Upper lobe of right lung (tissue), 1 donor: ENCODE measurements around the gene CX3CL1. TPM values are rescaled to one million over a fixed set of nuclear protein-coding genes. Genes with fewer than 3 reads are reported as not detected.

Experiments
- ATAC-seq: fragments of 200-7000 bp; cut with Tn5 transposase; one replicate; pipeline ENCODE4 v1.9.1; 2020; ENCODE audit warnings: mild to moderate bottlenecking, moderate library complexity
- DNase-seq: peaks from one replicate; pipeline ENCODE4 v3.0.0-alpha.2; 2020
- H3K27ac ChIP-seq: fragments of 200-600 bp; one replicate; pipeline ENCODE4 v1.8.0; 2022
- H3K27me3 ChIP-seq: fragments of 200-600 bp; one replicate; pipeline ENCODE4 v1.8.0; 2022; ENCODE audit warnings: mild to moderate bottlenecking
- H3K36me3 ChIP-seq: fragments of 200-600 bp; one replicate; pipeline ENCODE4 v1.8.0; 2022
- H3K4me1 ChIP-seq: fragments of 200-600 bp; one replicate; pipeline ENCODE4 v1.8.0; 2022
- H3K4me3 ChIP-seq: fragments of 200-600 bp; one replicate; pipeline ENCODE4 v1.8.0; 2022; ENCODE audit warnings: mild to moderate bottlenecking
- H3K9me3 ChIP-seq: fragments of 200-600 bp; one replicate; pipeline ENCODE4 v1.8.0; 2022
- CTCF ChIP-seq: fragments of 200-600 bp; IDR thresholded peaks from one replicate; pipeline ENCODE4 v1.8.0; 2022; ENCODE audit warnings: antibody characterized with exemption
- intact Hi-C: fragments of 100-400 bp; cut with DNase I; formaldehyde crosslinking; loops from one replicate; pipeline ENCODE4 v1.11.0; 2022
- total RNA-seq: library from RNA; stranded (reverse); fragmentation: NEBNext Ultra II Directional; extraction: Animal tissue kit (Norgen Biotek cat#: 25700); gene quantifications from one replicate; pipeline ENCODE4 v1.2.1, GENCODE V29; 2021
- donor health status: DM: no; HTN: yes; CAD: no; lungs with severe emphysema.

The CX3CL1 gene
- total RNA-seq, 1 donor from 2014 or later: 47.5 TPM

GRCh38 chr16:57376313-57376818 is 4.1 kb downstream of the CX3CL1 start:
- intact Hi-C loops: no loop called here
- no peak overlapping the region for H3K27ac ChIP-seq

GRCh38 chr16:57377080-57377841 is 5.0 kb downstream of the CX3CL1 start:
- Histone ChIP-seq H3K4me3 (no peak overlapping the region), H3K9me3 (no peaks in the 10 kb centered on the region), H3K4me1 (peaks cover 9% of the 10 kb centered on the region), H3K36me3 (no peaks in the 10 kb centered on the region), H3K27me3 (no peaks in the 10 kb centered on the region), H3K27ac (no peak overlapping the region)
- DNase-seq (no peak), ATAC-seq (no peak)
- no peak for TF ChIP-seq CTCF
- intact Hi-C loops: no loop called here

More at GRCh38 chr16:57376313-57376818, 4.1 kb downstream of the CX3CL1 start:
- Histone ChIP-seq H3K36me3 (no peaks in the 10 kb centered on the region), H3K4me1 (peaks cover 9% of the 10 kb centered on the region), H3K9me3 (no peaks in the 10 kb centered on the region), H3K27me3 (no peaks in the 10 kb centered on the region), H3K4me3 (no peak overlapping the region)
- no peak for DNase-seq
- TF ChIP-seq CTCF: no peak
- no peak for ATAC-seq

GRCh38 chr16:57379579-57379978 is 7.3 kb downstream of the CX3CL1 start:
- DNase-seq: no peak
- Histone ChIP-seq H3K9me3 (no peaks in the 10 kb centered on the region), H3K27ac (no peak overlapping the region), H3K36me3 (no peaks in the 10 kb centered on the region), H3K4me3 (no peak overlapping the region), H3K27me3 (no peaks in the 10 kb centered on the region), H3K4me1 (peaks cover 20% of the 10 kb centered on the region)
- TF ChIP-seq CTCF: no peak
- no peak for ATAC-seq
- intact Hi-C loops: no loop called here

GRCh38 chr16:57380671-57381462 is 8.6 kb downstream of the CX3CL1 start:
- Histone ChIP-seq H3K4me3 (no peak overlapping the region), H3K4me1 (peaks cover 20% of the 10 kb centered on the region), H3K27ac (no peak overlapping the region), H3K36me3 (no peaks in the 10 kb centered on the region), H3K9me3 (no peaks in the 10 kb centered on the region), H3K27me3 (no peaks in the 10 kb centered on the region)
- DNase-seq: no peak
- ATAC-seq: no peak
- TF ChIP-seq CTCF: no peak
- intact Hi-C loops: no loop called here

- Histone ChIP-seq H3K27ac (no peak overlapping the region), H3K27me3 (no peaks in the 10 kb centered on the region), H3K4me3 (no peak overlapping the region), H3K36me3 (no peaks in the 10 kb centered on the region), H3K4me1 (peaks cover 27% of the 10 kb centered on the region), H3K9me3 (no peaks in the 10 kb centered on the region)
- DNase-seq: no peak
- no peak for TF ChIP-seq CTCF
- intact Hi-C loops: no loop called here
- ATAC-seq: no peak
These were observed 9.7 kb downstream of the CX3CL1 start for GRCh38 chr16:57381791-57382534.
